Tibial artery (tissue), 4 donors: Measurements from ENCODE around the gene SCAPER.
"Not testable (repeated sequence)": the region's sequence is repeated elsewhere in the genome, so short reads cannot be mapped to it uniquely, and the experiment has no call there.

Experiments used
- DNase-seq, 2 donors: peaks; one replicate each; pipeline ENCODE4 v3.0.0-alpha.2; 2019
- H3K27ac ChIP-seq, 2 donors: fragments of 200-600 bp; sonication (generic) in 1 of 2; 1 replicate in 1 of 2; 2 replicates in 1 of 2; pipeline ENCODE4 v1.5.1; 2018 to 2019; ENCODE audit warnings: mild to moderate bottlenecking in 1 of 2
- H3K27me3 ChIP-seq, 2 donors: fragments of 200-600 bp; sonication (generic) in 1 of 2; one replicate each; pipeline versions ENCODE4 v1.5.1 to v1.6.0; 2016 to 2019
- H3K36me3 ChIP-seq, 3 donors: fragments of 200-600 bp; sonication (generic) in 2 of 3; one replicate each; pipeline ENCODE4 v1.5.1; 2016 to 2019; ENCODE audit warnings: mild to moderate bottlenecking in 2 of 3
- H3K4me1 ChIP-seq, 4 donors: fragments of 200-600 bp; sonication (generic) in 2 of 4; 1 replicate in 3 of 4; 2 replicates in 1 of 4; pipeline ENCODE4 v1.5.1; 2016 to 2019
- H3K4me3 ChIP-seq, 2 donors: fragments of 200-600 bp; sonication (generic) in 1 of 2; 1 replicate in 1 of 2; 2 replicates in 1 of 2; pipeline ENCODE4 v1.5.1; 2018 to 2019; ENCODE audit warnings: mild to moderate bottlenecking in 2 of 2
- H3K9me3 ChIP-seq, 3 donors: fragments of 200-600 bp; sonication (generic) in 1 of 3; one replicate each; pipeline ENCODE4 v1.5.1; 2016 to 2019
- intact Hi-C: fragments of 100-400 bp; cut with DNase I; formaldehyde crosslinking; loops from one replicate; pipeline ENCODE4 v1.15.0; 2023; ENCODE audit warnings: low total_unique reads
- TF ChIP-seq, protein P1 (sequence below), 2 experiments: fragments of 200-600 bp in 1 of 2; fragments of 450-650 bp in 1 of 2; IDR thresholded peaks; one replicate each; pipeline ENCODE4 v1.5.1; 2017 to 2019; ENCODE audit warnings: antibody characterized with exemption in 2 of 2, mild to moderate bottlenecking in 1 of 2, moderate library complexity in 1 of 2

SCAPER gene

GRCh38 chr15:76898102-76898501 is 7.0 kb downstream of the SCAPER start:
- Histone ChIP-seq H3K36me3 (peaks cover 0 to 5% (median 4%) of the 10 kb centered on the region in 3 donors), H3K27me3 (no peaks in the 10 kb centered on the region), H3K27ac (no peak overlapping the region), H3K4me1 (peaks cover 0 to 4% (median under 1%) of the 10 kb centered on the region in 4 donors), H3K4me3 (no peak overlapping the region), H3K9me3 (no peaks in the 10 kb centered on the region)
- TF ChIP-seq, protein P1, sequence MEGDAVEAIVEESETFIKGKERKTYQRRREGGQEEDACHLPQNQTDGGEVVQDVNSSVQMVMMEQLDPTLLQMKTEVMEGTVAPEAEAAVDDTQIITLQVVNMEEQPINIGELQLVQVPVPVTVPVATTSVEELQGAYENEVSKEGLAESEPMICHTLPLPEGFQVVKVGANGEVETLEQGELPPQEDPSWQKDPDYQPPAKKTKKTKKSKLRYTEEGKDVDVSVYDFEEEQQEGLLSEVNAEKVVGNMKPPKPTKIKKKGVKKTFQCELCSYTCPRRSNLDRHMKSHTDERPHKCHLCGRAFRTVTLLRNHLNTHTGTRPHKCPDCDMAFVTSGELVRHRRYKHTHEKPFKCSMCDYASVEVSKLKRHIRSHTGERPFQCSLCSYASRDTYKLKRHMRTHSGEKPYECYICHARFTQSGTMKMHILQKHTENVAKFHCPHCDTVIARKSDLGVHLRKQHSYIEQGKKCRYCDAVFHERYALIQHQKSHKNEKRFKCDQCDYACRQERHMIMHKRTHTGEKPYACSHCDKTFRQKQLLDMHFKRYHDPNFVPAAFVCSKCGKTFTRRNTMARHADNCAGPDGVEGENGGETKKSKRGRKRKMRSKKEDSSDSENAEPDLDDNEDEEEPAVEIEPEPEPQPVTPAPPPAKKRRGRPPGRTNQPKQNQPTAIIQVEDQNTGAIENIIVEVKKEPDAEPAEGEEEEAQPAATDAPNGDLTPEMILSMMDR (IDR thresholded peaks at IDR 0.05): no peak
- DNase-seq: no peak
- intact Hi-C loops: no loop called here

- TF ChIP-seq, protein P1 (IDR thresholded peaks at IDR 0.05): no peak
- no peak for DNase-seq
- H3K27ac ChIP-seq: no peak overlapping the region
- H3K36me3 ChIP-seq: peaks cover 4 to 5% (median 5%) of the 10 kb centered on the region in 3 donors
- H3K27me3 ChIP-seq: no peaks in the 10 kb centered on the region
- intact Hi-C loops: no loop called here
- no peaks in the 10 kb centered on the region for H3K4me1 ChIP-seq
- no peak overlapping the region for H3K4me3 ChIP-seq
- H3K9me3 ChIP-seq: no peaks in the 10 kb centered on the region
These were observed 11.0 kb downstream of the SCAPER start for GRCh38 chr15:76894174-76894573.

GRCh38 chr15:76892836-76893235 is 12.3 kb downstream of the SCAPER start:
- H3K4me3 ChIP-seq, H3K9me3 ChIP-seq, H3K4me1 ChIP-seq, H3K36me3 ChIP-seq, intact Hi-C loops, H3K27me3 ChIP-seq, DNase-seq, H3K27ac ChIP-seq: not testable (repeated sequence)

DNA sequence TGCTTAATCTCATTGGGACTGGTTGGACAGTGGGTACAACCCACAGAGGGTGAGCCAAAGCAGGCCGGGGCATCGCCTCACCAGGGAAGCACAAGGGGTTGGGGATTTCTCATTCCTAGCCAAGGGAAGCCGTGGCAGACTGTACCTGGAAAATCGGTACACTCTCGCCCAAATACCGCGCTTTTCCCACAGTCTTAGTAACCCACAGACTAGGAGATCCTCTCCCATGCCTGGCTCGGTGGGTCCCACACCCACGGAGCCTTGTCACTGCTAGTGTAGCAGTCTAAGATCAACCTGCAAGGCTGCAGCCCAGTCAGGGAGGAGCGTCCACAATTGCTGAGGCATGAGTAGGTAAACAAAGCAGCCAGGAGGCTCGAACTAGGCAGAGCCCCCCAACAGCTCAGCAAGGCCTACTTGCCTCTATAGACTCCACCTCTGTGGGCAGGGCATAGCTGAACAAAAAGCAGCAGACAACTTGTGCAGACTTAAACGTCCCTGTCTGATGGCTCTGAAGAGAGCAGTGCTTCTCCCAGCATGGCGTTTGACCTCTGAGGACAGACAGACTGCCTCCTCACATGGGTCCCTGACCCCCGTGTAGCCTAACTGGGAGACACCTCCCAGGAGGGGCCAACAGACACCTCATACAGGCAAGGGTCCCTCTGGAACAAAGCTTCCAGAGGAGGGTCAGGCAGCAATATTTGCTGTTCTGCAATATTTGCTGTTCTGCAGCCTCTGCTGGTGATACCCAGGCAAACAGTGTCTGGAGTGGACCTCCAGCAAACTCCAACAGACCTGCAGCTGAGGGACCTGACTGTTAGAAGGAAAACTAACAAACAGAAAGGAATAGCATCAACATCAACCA is 17.6 kb downstream of the SCAPER start:
- not testable (repeated sequence) for DNase-seq

GRCh38 chr15:76885212-76885611 is 19.9 kb downstream of the SCAPER start:
- Histone ChIP-seq H3K36me3 (peaks cover 9 to 17% (median 15%) of the 10 kb centered on the region in 3 donors), H3K27me3 (no peaks in the 10 kb centered on the region), H3K9me3 (no peaks in the 10 kb centered on the region), H3K4me3 (no peak overlapping the region), H3K4me1 (no peaks in the 10 kb centered on the region), H3K27ac (no peak overlapping the region)
- TF ChIP-seq, protein P1 (IDR thresholded peaks at IDR 0.05): no peak
- no peak for DNase-seq
- intact Hi-C loops: no loop called here

More for the DNA sequence above, 17.6 kb downstream of the SCAPER start:
- H3K27ac ChIP-seq, H3K4me3 ChIP-seq, intact Hi-C loops, H3K9me3 ChIP-seq, H3K27me3 ChIP-seq, H3K4me1 ChIP-seq: not testable (repeated sequence)
- peaks cover 3 to 12% (median 10%) of the 10 kb centered on the region in 3 donors for H3K36me3 ChIP-seq

DNA sequence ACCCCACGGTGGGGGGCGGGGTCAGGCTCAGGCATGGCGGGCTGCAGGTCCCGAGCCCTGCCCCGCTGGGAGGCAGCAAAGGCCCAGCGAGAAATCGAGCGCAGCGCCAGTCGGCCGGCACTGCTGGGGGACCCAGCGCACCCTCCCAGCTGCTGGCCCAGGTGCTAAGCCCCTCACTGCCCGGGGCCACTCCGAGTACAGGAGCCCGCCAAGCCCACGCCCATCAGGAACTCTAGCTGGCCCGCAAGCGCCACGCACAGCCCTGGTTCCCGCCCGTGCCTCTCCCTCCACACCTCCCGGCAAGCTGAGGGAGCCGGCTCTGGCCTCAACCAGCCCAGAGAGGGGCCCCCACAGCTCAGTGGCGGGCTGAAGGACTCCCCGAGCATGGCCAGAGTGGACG is 29.2 kb downstream of the SCAPER start:
- Histone ChIP-seq H3K36me3 (peaks cover 11 to 27% (median 18%) of the 10 kb centered on the region in 3 donors), H3K4me3 (no peak overlapping the region), H3K27ac (no peak overlapping the region), H3K4me1 (no peaks in the 10 kb centered on the region), H3K9me3 (no peaks in the 10 kb centered on the region), H3K27me3 (no peaks in the 10 kb centered on the region)
- intact Hi-C loops: no loop called here
- TF ChIP-seq, protein P1 (IDR thresholded peaks at IDR 0.05): no peak
- no peak for DNase-seq

- H3K27me3 ChIP-seq, intact Hi-C loops, DNase-seq, H3K27ac ChIP-seq, H3K4me1 ChIP-seq, H3K9me3 ChIP-seq, H3K4me3 ChIP-seq: not testable (repeated sequence)
- peaks cover 11 to 17% (median 16%) of the 10 kb centered on the region in 3 donors for H3K36me3 ChIP-seq
These were observed 32.1 kb downstream of the SCAPER start for GRCh38 chr15:76873066-76873465.
